GM12873 (cell line): ENCODE results near the gene CANX.

Experiments used
- TF ChIP-seq, protein P1 (sequence below): IDR thresholded peaks from 2 replicates; pipeline ENCODE4 v1.5.1; 2012; ENCODE audit warnings: low read depth, mild to moderate bottlenecking, moderate library complexity, low read length, control low read depth; ENCODE audit not compliant: insufficient read depth; ENCODE audit errors: missing control alignments

The CANX gene

DNA sequence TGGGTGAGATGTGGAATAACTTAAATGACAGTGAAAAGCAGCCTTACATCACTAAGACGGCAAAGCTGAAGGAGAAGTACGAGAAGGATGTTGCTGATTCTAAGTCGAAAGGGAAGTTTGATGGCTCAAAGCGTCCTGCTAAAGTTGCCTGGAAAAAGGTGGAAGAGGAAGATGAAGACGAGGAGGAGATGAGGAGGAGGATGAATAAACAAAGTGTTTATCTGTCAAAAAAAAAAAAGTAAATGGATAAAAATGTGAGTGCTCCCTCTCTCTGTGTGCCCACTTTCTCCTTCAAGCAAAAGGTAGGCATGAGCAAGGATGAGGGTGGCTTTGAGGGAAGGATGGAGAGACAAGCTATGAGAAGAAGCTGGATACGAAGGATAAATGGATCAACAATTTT, 4.2 kb upstream of the CANX start:
- TF ChIP-seq, protein P1, sequence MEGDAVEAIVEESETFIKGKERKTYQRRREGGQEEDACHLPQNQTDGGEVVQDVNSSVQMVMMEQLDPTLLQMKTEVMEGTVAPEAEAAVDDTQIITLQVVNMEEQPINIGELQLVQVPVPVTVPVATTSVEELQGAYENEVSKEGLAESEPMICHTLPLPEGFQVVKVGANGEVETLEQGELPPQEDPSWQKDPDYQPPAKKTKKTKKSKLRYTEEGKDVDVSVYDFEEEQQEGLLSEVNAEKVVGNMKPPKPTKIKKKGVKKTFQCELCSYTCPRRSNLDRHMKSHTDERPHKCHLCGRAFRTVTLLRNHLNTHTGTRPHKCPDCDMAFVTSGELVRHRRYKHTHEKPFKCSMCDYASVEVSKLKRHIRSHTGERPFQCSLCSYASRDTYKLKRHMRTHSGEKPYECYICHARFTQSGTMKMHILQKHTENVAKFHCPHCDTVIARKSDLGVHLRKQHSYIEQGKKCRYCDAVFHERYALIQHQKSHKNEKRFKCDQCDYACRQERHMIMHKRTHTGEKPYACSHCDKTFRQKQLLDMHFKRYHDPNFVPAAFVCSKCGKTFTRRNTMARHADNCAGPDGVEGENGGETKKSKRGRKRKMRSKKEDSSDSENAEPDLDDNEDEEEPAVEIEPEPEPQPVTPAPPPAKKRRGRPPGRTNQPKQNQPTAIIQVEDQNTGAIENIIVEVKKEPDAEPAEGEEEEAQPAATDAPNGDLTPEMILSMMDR, result no peak

DNA sequence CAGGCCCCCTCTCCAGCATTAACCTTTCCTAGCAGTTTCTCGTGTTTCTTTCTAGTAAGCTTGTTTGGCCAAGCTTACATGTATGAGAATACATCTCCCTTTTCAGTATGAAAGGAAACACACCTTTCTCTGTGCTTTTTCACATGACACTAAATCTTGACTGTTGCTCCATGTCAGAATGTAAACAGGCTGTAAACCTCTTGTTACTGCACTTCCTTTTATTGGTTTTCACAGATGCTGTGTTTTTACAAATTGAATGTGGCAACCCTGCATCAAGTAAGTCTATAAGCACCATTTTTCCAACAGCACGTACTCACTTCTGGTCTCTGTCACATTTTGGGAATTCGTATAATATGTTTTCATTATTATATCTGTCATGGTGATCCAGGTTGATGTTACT, 2.2 kb upstream of the CANX start:
- TF ChIP-seq, protein P1, result no peak

DNA sequence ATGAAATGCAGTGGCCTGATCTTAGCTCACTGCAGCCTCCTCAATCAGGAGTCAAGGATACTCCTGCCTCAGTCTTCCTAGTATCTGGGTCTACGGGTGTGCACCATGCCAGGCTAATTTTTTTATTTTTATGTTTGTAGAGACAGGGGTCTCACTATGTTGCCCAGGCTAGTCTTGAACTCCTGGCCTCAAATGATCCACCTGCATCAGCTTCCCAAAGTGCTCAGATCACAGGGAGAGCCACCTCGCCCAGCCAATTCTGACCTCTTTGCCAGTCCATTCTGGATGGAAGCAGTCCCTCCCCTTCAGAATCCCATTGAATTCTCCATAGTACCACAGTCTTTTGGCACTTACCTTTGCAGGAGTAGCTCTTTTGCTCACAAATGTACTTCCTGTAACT, 1.7 kb upstream of the CANX start:
- TF ChIP-seq, protein P1, result no peak

DNA sequence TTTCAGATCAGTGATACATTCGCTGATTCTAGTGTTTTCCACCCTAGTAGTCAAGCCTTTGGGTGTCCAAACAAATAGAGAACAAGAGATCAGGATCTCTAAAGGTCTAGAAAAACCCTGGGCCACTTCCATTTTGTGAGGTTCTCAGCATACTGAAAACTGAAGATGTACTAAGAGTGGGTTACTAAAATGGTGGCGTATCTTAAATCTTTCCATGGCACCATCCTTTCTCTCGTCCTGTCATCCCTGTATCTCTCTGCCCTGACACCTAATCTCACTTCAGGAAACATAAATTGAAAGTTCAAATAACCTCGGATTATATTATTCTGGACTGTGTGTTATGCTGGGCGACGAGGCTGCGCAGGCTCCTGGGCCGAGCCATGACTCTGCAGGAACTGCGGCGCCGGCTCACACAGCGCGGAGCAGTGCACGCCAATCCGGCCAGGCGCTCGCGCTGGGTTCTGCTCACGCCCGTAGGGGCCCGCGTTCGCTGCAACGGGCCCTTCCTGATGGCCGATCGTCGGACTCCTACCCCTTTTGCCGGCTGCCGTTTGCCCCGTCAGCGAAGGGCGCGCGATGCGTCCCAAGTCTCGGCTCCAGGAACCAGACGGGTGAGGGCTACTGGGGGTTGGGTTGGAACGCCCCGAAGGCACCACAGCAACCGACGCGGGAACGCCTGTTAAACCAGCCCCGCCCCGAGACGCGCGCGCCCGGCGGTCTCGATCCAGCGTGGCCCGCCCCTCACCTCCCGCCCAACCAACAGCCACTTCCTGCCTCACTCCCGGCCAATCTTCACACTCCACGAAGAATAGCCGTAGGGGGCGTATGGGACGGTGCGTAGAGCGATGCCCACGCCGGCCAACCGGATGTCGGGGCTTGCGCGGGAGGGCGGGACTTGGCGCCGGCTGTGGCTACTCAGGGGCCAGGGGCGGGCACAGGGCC, 503 bp upstream of the CANX start:
- TF ChIP-seq, protein P1, result no peak

DNA sequence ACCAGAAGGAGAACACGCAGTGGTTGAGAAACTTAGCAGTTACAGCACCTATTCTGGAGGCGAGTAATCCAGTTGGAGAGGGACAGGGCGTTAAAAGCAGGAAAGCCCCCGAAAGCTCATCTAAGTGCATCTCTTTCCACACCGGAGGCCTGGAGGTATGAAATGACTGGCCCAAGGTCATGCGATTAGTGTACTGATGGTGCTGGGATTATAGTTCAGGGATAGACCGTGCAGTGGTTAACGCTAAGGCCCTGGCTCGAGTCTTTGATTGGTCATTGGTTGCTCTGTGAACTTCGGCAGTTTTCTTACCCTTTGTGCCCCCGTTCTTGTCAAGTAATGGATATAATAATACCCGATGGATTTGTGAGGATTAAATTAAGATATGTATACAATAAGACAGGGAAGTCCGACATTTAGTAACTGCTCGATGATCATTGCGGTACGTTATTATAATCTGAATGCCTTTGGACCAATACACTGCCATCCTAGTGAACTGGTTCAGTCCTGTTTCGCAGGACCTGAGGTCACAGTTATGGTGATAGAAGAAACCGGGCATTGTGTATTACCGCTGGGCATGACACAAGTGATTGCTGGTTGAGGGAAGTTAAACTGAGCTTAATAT, 960 bp downstream of the CANX start:
- TF ChIP-seq, protein P1, result no peak

DNA sequence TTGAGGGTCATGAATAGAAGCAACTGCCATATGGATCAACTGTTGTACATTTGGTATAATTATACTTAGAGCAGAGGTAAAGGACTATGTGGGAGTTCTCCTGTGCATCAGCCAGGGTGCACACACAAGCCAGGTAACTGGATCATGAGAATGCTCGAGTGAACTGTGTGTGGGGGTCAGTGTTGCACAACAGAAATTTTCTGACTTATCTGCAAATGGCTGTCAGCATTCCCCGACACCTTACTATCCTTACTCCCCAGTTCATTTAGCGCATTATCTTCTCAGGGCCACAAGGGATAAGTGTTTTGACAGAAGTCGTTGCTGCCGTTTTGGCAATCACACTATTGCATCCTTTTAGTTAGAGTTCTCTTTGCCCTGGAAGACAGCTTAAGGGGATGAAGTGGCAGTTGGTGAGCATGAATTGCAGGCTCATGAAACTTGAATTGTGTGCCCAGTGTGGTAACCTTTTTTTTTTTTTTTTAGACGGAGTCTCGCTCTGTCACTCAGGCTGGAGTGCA, 1.7 kb downstream of the CANX start:
- TF ChIP-seq, protein P1, result no peak

DNA sequence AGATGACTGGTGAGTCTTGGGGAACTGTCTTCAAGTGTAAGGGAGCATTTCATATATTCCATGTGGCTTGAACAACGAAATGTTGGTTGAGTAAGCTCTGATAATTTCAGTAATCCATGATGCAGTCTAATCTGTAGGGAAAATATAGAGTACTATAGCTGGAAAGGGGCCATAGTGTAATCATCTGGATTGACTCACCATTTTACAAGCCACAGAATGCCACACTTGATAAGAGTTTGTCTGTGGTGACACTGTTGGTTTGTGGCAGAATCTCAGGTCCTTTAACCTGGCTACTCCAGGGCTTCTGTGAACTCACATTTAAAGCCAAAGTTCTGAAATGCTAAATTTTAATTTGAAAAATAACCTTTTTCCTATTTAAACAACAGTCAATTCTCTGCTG, 17.5 kb downstream of the CANX start:
- TF ChIP-seq, protein P1, result no peak
